ENCODE results near the gene AUTS2. TPM values are rescaled to one million over a fixed set of nuclear protein-coding genes. Genes with fewer than 3 reads are reported as not detected.

Gene AUTS2
- total and polyA plus RNA-seq, 11 donors: 3.4 to 14.0 (median 7.3) TPM

GRCh38 chr7:70775570-70776156 lies 1177.4 kb downstream of the AUTS2 start:
- Histone ChIP-seq H3K9me3 (no peaks in the 10 kb centered on the region), H3K4me1 (no peaks in the 10 kb centered on the region), H3K27me3 (no peaks in the 10 kb centered on the region), H3K4me3 (no peak overlapping the region), H3K36me3 (peaks cover 0 to 79% (median 32%) of the 10 kb centered on the region in 9 donors), H3K27ac (no peak overlapping the region)
- TF ChIP-seq, protein P1, sequence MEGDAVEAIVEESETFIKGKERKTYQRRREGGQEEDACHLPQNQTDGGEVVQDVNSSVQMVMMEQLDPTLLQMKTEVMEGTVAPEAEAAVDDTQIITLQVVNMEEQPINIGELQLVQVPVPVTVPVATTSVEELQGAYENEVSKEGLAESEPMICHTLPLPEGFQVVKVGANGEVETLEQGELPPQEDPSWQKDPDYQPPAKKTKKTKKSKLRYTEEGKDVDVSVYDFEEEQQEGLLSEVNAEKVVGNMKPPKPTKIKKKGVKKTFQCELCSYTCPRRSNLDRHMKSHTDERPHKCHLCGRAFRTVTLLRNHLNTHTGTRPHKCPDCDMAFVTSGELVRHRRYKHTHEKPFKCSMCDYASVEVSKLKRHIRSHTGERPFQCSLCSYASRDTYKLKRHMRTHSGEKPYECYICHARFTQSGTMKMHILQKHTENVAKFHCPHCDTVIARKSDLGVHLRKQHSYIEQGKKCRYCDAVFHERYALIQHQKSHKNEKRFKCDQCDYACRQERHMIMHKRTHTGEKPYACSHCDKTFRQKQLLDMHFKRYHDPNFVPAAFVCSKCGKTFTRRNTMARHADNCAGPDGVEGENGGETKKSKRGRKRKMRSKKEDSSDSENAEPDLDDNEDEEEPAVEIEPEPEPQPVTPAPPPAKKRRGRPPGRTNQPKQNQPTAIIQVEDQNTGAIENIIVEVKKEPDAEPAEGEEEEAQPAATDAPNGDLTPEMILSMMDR (IDR thresholded peaks at IDR 0.05): peak in 1 of 12 donors; percentile 5
- TF ChIP-seq POLR2A (IDR thresholded peaks at IDR 0.05): no peak
- intact Hi-C loops (cut with DNase I): no loop called here
- WGBS, 4 donors: 67 to 75% (median 69%) methylated on average over 4 of the region's 4 CpGs
- DNase-seq (no peak), ATAC-seq (no peak)

DNA sequence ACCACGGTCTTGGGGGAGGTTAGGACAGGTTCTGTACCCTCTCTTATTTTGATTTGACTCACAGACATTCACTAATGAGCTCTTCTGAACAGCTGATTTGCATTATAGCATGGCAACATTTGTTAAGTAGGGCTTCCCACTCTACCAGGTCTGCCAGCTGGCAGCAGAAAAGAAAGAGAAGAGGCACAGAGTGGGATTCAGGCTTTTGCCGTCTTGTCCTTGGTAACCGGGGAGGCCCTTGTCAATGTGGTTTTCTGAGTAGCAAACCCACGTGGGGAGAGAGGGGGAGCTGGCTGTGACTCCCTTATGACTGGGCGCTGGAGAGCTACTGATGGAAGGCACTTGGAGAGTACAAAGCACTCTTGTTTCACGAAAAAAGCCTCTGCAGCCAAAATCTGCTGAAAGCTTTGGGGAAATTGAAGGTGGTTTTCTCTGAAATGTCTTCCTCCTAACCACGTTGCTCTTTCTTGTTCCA lies 1178.4 kb downstream of the AUTS2 start:
- Histone ChIP-seq H3K4me3 (no peak overlapping the region), H3K4me1 (no peaks in the 10 kb centered on the region), H3K27ac (no peak overlapping the region), H3K9me3 (no peaks in the 10 kb centered on the region), H3K27me3 (no peaks in the 10 kb centered on the region), H3K36me3 (peaks cover 0 to 78% (median 30%) of the 10 kb centered on the region in 9 donors)
- TF ChIP-seq POLR2A (IDR thresholded peaks at IDR 0.05): no peak
- TF ChIP-seq, protein P1 (IDR thresholded peaks at IDR 0.05): no peak
- intact Hi-C loops (cut with DNase I): no loop called here
- DNase-seq (no peak), ATAC-seq (no peak)
- WGBS, 4 donors: 72 to 88% (median 82%) methylated on average over 7 of the region's 7 CpGs

DNA sequence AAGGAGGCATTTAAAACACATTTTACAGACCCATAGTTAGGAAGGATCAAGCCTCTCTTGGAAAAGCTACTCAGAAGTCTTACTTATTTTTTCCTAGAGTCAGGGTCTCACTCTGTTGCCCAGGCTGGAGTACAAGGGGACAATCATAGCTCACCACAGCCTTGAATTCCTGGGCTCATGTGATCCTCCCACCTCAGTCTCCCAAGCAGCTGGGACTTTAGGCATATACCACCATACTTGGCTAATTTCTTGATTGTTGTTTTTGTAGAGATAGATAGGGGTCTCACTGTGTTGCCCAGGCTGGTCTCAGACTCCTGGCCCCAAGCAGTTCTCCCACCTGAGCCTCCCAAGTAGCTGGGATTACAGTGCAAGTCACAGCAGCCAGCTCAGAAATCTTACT lies 1179.0 kb downstream of the AUTS2 start:
- Histone ChIP-seq H3K4me3 (no peak overlapping the region), H3K27me3 (no peaks in the 10 kb centered on the region), H3K27ac (no peak overlapping the region), H3K9me3 (no peaks in the 10 kb centered on the region), H3K4me1 (no peaks in the 10 kb centered on the region), H3K36me3 (peaks cover 0 to 78% (median 36%) of the 10 kb centered on the region in 9 donors)
- ATAC-seq (no peak), DNase-seq (no peak)
- intact Hi-C loops (cut with DNase I): no loop called here
- TF ChIP-seq, protein P1 (IDR thresholded peaks at IDR 0.05): no peak
- no peak for TF ChIP-seq POLR2A (IDR thresholded peaks at IDR 0.05)

- DNase-seq (no peak), ATAC-seq (no peak)
- WGBS, 4 donors: 88 to 96% (median 95%) methylated on average over 3 of the region's 3 CpGs
- Histone ChIP-seq H3K36me3 (peaks cover 0 to 78% (median 39%) of the 10 kb centered on the region in 9 donors), H3K4me3 (no peak overlapping the region), H3K27me3 (no peaks in the 10 kb centered on the region), H3K9me3 (no peaks in the 10 kb centered on the region), H3K4me1 (no peaks in the 10 kb centered on the region), H3K27ac (no peak overlapping the region)
- intact Hi-C loops (cut with DNase I): no loop called here
- TF ChIP-seq, protein P1 (IDR thresholded peaks at IDR 0.05): no peak
- no peak for TF ChIP-seq POLR2A (IDR thresholded peaks at IDR 0.05)
These were observed 1180.3 kb downstream of the AUTS2 start for GRCh38 chr7:70778585-70778984.
